Measurements from ENCODE around the gene SMIM41.
A peak's percentile ranks its signal among the peaks of the same experiment; 100 is the strongest.

Gene SMIM41

DNA sequence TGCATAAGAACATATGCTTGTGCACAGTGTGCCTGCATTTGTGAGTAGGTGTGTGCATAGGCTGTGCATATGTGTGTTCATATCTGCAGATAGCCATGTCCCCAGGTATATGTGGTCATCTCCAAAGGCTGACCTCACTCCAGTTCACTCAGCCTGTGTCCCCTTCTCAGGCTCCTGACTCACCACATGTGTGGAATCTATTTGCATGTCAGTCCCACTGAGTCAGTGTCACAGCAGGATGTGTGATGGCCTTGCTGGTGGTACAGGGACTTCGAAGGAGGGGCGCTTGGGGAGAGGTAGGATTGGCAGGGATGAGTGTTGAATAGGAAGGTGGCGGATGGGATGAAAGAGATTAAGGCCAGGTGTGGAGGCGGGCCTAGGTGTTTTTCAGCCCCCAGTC lies 76.8 kb downstream of the SMIM41 start:
- no peak for DNase-seq (ENCODE audit: low spot score)
- Histone ChIP-seq H3K27ac (no peak overlapping the region), H3K4me3 (no peak overlapping the region)
- TF ChIP-seq, protein P1, sequence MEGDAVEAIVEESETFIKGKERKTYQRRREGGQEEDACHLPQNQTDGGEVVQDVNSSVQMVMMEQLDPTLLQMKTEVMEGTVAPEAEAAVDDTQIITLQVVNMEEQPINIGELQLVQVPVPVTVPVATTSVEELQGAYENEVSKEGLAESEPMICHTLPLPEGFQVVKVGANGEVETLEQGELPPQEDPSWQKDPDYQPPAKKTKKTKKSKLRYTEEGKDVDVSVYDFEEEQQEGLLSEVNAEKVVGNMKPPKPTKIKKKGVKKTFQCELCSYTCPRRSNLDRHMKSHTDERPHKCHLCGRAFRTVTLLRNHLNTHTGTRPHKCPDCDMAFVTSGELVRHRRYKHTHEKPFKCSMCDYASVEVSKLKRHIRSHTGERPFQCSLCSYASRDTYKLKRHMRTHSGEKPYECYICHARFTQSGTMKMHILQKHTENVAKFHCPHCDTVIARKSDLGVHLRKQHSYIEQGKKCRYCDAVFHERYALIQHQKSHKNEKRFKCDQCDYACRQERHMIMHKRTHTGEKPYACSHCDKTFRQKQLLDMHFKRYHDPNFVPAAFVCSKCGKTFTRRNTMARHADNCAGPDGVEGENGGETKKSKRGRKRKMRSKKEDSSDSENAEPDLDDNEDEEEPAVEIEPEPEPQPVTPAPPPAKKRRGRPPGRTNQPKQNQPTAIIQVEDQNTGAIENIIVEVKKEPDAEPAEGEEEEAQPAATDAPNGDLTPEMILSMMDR (IDR thresholded peaks at IDR 0.05): no peak

DNA sequence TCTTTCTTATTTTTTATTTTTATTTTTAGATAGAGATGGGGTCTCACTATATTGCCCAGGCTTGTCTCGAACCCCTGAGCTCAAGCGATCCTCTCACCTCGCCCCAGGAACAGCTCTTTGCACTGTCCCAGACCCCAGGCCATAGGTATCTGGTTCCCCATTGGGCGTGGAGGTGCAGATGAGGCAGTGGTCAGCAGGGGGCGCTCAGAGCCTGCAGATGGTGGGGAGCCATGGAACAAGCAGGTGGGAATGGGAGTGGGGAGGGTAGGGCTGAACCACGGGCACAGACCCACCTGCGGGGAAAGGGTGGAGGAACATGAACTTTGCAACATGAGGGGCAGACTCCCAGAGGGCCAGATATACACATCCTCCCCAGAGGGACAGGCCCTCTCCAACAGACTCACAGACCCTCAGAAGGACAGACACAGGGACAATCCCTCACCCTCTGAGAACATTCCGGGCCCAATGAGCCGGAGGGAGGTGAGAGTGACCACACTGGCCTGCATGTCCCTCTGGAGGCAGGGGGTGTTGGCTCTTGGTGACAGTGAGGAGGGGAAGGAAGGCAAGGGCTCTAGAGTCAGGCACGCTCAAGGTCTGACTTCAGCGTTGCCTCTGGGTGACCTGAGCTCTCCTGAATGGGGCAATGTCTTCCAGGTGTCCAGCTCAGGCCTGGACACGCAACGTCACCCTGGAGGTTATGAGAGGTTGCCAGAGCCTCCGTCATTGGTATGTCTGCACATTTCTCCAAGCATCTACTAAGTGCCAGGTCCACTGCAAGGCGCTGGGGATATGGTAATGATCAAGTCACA lies 77.5 kb downstream of the SMIM41 start:
- no peak overlapping the region for H3K4me3 ChIP-seq
- no peak for DNase-seq (ENCODE audit: low spot score)
- peak overlapping the region in 1 of 2 donors; percentile 7 for H3K27ac ChIP-seq
- TF ChIP-seq, protein P1 (IDR thresholded peaks at IDR 0.05): peak; percentile 94

DNA sequence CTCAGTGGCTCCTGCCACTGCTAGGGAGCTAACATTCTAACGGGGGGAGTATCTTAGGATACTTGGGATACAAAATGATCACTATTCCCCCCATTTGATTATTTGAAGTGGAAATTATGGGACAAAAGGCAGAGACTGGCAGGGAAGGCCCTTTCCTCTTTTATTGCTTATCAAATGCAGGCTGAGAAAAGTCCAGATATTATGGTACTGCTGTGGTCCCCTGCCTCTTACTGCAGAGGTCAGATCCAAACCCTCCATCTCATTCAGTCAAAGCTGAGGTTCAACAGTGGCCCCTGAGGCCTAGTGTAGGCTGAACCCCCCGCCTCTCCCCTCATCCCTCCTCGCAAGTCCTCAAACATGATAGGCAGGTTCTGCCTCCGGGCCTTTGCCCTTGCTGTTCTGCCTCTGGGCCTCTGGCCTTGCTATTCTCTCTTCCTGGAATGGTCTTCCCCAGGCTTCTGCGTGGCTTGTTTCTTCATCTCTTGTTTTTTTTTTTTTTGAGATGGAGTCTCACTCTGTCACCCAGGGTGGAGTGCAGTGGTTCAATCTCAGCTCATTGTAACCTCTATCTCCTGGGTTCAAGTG lies 78.2 kb downstream of the SMIM41 start:
- Histone ChIP-seq H3K27ac (no peak overlapping the region), H3K4me3 (no peak overlapping the region)
- no peak for DNase-seq (ENCODE audit: low spot score)
- TF ChIP-seq, protein P1 (IDR thresholded peaks at IDR 0.05): no peak

Measured in coronary artery (tissue), 2 donors.